Inflammatory macrophage treated with lipopolysaccharide for 4 hours (primary cell): ENCODE measurements around the gene IL36G.
"Not testable (repeated sequence)": the region's sequence is repeated elsewhere in the genome, so short reads cannot be mapped to it uniquely, and the experiment has no call there.

ENCODE experiments used
- DNase-seq: peaks from one replicate; pipeline ENCODE4 v3.0.0-alpha.2; 2020

Gene IL36G

DNA sequence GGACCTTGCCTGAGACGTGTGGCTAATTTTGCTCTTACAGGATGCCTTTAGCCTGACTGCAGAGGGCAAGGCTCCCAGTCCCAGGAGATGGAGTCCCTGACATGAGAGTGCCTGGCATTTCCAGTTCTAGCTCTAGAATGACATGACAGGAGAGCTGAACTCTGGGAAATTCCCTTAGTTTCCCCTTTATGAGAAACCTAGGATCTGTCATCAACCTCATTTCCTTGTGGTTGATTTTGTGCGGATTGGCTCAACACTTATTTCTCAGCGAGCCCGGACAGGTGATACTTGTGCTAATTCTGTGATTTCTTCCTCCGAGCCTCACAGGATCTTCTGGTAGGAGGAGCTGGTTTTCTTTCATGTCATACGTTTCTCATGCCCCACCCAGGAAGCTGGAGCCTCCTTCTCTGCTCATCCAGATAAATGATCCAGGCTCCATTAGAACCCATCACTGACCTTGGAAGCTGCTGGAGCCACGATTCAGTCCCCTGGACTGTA, at the start of gene IL36G:
Gene IL36G (plus strand): TSS at position 448 of the 498 bp plus-strand sequence. CDS start 633 bp downstream, outside the sequence.
- DNase-seq: peak; percentile 77

DNA sequence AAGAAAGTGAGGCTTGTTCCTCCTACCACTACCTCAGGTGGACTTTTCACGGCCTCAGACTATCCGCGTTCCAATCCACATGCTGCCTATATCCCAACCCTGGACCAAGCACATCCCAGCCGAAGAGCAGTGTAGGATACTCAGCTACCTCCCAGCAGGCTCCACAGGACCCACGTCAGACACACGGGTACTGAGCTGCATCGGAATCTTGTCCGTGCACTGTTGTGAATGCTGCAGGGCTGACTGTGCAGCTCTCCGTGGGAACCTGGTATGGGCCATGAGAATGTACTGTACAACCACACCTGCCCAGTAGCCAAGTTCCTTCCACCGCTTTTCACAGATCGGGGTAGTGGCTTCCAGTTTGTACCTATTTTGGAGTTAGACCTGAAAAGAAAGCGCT, 44.5 kb upstream of the IL36G start:
- no peak for DNase-seq

DNA sequence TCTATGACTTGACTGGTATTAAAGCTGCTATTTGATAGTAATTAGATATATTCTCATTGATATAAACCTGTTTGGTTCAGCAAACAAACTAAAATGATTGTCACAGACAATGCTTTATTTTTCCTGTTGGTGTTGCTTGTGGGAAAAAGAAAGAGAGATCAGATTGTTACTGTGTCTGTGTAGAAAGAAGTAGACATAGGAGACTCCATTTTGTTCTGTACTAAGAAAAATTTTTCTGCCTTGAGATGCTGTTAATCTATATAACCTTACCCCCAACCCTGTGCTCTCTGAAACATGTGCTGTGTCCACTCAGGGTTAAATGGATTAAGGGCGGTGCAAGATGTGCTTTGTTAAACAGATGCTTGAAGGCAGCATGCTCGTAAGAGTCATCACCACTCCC, 43.7 kb upstream of the IL36G start:
- not testable (repeated sequence) for DNase-seq

DNA sequence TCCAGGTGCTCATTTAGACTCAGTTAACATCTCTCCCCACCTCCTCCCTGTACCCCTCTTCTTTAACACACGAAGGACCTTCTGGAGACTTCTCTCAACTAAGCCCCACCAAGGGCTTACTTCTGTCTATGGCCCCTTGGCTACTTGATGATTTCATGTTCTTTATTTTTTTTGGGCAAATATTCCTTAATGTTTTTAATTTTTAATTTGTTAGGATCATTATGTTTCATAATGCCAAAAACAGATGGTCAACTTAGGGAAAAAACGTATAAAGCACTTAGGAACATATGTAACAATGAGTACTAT, 40.9 kb upstream of the IL36G start:
- DNase-seq: no peak

DNA sequence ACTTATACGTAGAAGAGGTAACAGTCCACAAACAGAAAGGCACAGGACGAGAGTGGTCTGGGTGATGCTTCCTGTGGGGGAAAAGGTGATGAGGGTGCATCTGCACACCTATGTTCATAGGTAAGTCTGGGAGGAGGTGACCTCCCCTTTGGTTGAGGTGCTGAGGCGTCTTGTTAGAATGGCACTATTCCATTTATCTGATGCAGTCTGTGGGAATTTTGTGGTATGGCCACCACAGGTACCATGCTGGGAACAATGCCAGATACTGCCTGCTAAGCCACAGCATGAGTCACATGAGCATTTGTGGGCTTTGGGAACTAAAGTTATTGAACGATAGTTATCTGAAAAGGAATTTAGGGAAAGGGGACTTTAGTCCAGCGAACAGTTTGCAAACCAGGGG, 38.9 kb upstream of the IL36G start:
- DNase-seq: no peak

DNA sequence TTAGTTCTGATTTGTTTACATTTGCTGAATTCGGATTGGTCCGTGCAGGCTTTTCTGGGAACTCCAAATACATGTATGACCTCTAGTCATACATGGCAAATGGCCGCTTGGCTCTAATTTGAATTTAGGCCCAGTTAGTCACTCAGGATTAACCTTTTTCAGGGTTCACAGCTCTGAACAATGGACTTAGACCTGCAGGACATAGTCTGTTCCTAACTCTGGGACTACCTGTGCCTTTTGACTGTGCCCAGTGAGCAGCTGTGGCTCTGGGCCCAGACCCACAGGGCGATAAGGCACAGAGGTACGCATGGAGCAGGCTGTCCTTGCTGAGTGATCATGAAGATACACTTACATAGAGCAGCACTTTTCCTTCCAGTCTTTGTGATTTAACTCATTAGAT, 38.4 kb upstream of the IL36G start:
- no peak for DNase-seq

DNA sequence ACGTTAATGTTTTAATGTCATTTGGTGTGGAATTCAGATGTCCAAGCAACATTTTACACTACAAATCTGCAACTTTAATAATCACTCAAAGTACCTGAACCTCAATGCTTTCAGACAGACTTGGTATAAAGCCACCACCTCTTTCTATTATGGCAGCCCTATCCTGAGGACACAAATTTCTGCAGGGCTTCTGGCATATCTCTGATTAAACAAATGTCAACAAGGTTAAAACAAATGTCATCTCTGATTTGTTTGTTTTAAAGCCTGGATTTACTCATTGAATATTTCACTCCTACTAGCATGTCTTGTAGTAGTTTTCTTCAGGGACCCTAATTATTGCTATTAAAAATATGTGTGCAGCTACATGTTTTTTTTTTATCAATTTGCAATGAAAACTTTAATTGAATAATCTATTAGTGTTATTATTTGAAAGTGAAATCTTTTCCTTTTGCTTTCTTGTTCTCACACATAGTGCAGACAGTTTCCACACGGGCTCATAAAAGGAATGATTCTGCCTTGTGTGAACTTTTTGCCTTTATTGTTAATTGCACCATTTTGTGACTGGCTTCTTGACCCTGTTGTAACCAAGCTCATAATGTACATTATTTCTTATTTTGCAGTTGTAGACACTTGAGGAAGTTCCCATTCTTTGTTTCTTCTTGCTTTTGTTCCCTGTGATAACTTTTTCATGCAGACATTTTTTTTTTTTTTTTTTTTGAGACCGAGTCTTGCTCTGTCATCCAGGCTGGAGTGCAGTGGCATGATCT, 36.8 kb upstream of the IL36G start:
- DNase-seq: peak; percentile 69

DNA sequence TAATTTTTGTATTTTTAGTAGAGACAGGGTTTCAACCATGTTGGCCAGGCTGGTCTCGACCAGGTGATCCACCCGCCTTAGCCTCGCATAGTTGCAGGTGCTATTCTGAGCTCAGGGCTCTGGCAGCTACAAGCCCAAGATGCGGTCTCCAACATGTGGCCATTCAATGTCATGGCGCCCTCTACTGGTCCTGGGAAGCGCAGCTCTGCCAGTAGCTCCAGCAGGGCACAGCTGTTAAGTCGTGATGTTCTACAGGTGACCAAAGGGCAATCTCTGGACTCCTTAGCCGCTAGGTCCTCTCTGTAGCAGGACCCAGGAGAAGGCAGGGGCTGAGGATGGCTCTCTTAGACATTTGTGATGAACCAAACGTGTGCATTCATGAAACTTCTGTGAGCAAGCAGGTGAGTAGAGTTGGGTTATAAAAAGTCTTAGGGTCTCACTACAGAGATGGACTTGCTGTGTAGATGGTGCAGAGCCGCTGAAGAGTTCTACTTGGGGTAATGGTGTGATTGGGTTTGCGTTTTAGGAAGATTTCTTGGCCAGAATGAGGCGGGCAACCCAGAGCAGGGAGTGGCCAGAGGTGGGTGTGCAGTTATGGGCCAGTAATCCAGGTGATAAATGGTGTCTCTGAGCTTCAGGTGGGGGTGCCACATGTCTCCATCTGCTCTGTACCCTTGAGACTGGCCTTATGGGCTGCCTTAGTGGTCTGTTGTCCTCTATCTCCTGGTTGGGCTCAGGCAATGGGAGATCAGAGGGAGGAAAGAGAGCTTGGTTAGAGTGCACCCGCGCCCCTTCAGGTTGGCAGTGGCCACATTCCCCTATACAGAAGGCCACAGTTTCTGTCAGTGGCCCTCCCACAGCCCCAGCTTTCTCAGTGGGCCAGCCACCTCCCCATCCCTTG, 35.8 kb upstream of the IL36G start:
- DNase-seq: peak; percentile 89

DNA sequence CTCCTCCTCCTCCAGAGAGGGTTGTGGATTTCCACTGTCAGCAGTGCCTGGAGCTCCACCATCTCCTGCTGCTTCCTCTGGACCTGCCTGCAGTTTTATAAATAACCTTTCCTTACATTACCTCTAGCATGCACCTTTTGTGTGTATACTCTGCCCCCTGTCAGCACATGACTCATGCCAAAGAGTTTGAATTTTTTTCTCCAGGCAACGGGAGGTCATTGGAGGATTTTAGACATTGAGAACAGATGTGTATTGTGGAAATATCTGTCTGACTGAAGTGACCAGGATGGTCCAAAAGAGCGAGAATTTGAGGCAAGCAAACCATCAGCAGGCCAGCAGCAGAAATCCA, 35.2 kb upstream of the IL36G start:
- DNase-seq: no peak

DNA sequence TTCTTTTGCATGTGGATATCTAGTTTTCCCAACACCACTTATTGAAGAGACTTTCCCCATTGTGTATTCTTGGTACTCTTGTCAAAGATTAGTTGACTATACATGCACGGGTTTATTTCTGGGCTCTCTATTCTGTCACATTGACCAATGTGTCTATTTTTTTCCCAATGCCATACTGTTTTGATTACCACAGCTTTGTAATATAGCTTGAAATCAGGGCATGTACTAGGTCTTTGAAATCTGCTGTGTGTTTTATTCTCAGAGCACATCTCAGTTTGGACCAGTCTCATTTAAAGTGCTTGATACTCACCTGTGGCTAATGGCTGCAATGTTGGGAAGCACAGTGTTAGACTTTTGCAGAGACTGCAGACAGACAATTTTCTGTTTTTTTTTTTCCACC, 32.8 kb upstream of the IL36G start:
- DNase-seq: no peak

DNA sequence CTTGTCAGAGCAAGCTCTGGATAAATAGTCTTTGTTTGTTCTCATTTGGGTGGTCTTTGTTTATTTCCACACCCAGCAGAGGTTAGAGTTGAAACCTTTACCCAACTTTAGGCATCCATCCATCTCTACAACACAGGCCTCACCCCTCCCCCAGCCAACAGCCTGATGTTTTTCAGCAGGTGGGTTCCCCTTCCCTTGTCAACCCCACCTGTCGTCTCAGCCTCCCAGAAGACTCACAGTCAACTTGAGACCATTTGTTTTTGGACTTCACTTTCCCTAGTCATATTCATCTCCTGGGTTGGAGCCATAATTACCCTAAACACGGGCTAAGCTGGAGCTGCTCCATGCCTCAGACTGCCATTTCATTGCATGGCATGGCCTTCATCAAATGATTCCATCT, 31.7 kb upstream of the IL36G start:
- DNase-seq: no peak

DNA sequence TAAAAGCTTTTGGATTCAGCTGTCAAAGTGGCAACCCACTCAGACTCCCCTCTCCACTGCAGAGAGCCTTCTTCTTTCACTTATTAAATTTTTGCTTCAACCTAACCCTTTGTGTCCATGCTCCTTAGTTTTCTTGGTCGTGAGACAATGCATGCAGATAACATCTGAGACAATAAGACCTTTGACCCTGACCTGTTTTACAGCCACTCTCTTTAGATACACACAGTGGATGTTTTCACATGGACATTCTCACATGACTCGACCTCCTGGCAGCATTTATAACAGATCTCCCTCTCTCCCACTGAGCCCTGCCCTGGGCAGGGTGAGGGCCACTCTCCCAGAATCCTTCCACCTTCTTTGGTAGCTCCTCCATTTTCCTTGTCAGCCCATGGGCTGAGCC, 30.4 kb upstream of the IL36G start:
- no peak for DNase-seq

DNA sequence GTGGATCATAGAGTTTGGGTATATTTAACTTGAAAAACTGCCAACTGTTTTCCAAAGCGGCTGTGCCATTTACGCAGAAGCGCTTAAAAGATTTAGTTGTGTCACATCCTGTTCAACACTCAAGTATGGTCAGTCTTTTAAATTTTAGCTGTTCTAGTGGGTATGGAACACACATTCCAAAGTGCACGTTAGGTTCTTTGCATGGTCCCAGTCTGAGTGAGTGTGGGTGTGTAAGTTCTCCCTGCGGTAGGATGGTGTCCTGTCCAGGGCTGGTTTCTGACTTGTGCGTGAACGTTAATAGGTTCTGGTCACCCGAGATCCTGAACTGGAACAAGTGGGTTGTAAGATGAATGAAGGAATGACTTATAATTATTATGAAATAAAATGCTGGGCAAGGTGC, 28.4 kb upstream of the IL36G start:
- no peak for DNase-seq

DNA sequence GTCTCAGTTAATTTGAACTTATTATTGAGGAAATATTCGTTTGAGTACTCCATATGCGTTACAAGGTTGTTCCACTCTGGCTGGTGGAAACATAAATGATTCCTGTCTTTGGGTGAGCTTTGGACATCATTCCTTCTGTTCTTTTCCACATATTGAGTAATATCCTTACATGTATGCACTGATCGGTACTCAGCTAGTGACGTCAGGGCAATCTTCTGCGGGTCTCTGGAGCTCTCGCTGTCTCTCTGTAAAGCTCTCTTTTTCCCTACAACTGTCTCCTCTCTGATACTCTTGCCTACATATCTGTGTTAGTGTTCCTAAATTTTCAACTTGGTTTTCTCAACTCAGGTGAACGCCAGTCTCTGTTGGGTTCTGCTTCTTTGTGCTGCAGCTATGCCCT, 23.4 kb upstream of the IL36G start:
- DNase-seq: no peak

DNA sequence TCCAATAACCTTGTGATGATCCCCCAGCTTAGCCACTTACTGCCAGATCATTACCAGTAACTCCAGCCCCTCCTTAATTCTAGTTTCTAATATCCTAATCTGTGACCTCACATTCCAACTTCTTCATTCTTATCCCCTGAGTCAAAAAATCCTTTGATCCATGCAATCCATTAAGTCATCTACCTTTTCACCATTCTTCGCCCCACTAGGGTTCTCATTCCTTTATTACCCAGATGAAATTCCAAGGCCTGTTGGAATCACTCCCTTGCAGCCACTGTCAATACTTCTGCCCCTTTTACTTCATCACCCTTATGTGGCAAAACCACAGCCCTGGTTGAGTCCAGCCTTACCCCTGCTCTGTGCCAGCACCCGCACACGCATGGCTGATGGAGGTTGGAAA, 20.3 kb upstream of the IL36G start:
- no peak for DNase-seq

DNA sequence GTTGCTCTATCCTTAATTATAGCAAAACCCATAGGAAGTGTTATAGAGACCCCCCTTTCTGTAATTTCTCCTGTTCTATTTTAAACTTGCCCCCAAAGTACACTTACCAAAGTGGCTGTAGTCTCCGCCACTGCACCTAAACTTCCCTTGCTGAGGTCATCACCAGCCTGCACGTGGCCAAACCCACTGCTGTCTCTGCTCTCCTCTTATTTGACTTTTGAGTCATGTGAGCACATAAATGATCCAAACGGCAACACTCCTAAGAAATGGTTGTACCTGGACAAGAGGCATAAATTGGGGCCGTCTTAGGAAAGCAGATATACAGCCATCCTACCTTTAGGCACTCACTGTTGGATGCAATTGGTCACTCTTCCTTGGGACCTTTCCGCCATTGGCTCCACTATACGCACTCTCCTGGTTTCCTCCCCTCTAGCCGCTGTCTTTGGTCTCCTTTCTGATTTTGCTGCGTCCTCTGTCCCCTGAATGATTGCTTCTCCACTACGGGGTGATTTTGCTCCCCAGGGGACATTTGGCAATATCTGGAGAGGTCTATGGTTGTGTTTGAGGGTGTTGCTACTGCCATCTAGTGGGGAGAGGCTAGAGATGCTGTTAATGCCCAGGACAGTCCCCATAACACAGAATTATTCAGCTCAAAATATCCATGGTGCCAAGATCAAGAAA, 19.2 kb upstream of the IL36G start:
- DNase-seq: peak; percentile 71

DNA sequence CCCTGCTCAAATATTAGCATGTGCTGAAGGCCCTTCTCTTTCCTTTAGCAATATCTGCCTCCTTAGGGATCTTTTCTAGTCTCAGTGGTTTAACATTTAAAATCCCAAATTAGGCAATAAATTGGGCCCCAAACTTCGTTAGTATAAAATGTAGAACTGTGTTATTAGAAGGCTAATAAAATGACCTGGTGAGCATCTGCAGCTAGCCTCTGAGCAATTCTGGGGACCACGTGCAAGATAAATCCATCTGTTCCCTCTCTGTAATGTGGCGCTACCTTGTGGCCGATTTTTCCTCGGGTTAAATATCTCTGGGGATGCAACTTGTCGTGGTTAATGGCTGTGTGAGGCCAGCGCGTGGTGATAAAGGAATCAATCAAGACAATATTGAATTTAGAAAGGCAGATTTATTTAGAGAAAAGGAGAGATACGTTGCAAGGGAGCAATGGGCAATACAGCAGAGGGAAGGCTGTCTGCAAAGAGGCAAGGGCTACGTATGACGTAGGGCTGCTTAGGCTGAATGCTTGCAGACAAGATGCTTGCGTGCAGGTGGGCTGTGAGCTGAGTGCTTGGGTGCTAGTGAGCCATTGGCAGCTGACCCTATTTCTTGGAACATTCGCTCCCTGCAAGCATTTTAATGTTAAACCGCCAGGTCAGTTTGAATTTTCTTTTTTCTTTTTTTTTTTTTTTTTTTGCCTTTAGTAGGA, 18.5 kb upstream of the IL36G start:
- DNase-seq: peak; percentile 34

DNA sequence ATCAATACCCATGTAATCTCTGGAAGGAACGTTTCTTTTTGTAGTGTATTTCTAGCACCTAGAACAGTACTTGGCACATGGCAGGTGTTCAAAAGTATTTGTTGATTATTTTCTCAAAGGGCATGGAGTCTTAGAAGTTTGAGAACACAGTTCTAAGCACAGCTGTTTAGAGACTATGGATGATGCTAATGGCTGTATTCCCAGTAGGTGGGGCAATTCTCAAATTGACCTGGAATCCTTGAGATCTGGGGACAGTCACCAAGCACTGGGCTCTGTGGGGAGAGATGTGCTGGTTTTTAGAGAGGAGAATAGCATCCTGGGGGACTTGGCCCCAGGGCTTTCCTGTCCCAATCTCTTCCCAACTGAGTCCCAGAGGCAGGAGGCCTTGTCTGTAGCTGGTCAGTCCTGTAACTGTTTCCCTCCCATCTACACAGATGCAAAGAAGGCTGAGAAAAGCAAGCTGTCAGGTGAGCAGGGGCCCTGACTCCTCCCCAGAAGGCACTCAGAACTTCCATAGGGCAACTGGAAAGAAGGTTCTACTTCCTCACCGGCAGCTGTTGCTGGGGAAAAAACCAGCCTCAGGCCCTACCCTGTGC, 17.5 kb upstream of the IL36G start:
- DNase-seq: peak; percentile 30

DNA sequence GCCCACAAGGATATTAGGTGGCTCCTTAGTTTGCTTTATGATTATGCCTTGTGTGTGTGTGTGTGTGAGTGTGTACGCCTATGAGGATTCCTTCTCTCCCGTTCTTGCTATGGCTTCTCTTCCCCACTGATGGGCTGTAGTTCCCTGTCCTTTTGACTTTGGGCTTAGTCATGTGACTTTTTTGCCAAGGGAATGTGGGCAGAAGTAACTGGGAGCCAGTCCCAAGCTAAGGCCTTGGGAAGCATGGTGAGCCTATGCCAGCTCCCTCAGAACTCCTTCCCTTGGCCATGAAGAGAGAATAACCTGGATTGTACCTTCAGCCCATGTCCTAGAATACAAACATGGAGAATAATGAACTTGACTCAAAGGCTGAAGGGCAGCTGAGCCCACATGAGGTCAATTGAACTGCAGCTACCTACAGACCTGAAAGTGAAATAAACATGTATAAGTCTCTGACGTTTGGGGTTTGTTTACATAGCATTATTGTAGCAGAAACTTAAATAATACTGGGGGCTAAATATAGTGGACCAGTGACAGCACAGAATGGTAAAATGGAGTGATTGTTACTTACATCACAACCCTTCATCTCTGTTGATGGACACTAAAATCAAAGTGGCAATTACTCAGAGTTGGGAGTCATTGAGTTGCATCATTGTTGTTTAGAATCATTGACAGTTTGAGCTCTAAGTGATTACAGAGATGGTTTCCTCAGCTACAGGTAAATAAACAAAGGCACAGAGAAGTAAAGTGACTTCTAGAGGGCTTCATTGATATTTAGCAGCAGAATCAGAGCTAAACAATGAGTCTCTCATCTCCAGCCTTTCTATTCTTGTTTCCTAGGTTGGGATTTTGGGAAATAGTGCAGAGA, 15.3 kb upstream of the IL36G start:
- DNase-seq: peak; percentile 17

DNA sequence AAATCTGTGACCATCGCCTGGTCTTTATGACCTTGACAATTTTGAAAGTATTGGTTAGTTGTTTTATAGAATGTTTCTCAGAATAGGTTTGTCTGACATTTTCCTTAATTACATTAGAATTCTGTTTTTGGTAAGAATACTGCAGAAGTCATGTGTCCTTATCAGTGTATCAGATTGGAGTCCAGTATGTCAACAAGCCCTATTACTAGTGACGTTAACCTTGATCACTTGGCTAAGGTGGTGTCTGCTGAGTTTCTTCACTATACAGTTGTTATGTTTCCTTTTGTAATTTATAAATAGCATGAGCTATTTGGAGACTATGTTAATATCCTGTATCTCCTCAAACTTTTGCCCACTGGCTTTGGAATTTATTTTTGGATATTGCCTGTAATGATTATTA, 10.8 kb upstream of the IL36G start:
- no peak for DNase-seq

DNA sequence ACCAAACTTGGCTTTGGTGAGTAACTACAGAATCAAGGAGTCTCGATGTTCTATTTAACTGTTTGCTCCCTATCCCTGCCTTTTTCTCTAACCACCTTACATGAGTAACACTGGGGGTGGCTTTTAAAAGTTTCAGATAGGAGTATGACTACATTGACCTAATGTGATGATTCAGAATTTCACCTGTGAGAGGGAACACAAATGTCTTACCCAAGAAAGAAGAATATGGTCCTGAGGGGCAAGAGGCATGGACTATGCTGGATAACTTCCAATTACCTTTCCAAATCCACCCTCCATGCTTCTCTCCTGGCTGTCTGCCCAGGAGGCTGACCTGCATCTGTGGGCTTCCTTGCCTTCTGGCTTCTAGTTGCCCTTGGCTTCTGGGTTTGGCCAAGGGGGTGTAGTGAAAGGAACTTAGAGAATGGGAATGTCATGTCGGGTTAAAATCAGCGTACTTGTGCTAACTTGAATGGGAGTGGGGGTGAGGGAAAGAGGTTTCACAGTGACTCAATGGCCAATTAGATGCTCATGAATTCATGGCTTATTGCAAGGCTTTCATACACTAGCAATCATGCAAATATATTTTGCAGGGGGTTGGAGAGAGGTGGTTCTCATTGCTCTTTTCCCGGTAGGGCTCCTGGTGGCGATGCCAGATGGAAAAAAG, 5.3 kb upstream of the IL36G start:
- no peak for DNase-seq
